Measurements from ENCODE around the gene SLC39A6. TPM values are rescaled to one million over a fixed set of nuclear protein-coding genes. Genes with fewer than 3 reads are reported as not detected.
A peak's percentile ranks its signal among the peaks of the same experiment; 100 is the strongest.
"Not testable (repeated sequence)": the region's sequence is repeated elsewhere in the genome, so short reads cannot be mapped to it uniquely, and the experiment has no call there.

Gene SLC39A6, protein sequence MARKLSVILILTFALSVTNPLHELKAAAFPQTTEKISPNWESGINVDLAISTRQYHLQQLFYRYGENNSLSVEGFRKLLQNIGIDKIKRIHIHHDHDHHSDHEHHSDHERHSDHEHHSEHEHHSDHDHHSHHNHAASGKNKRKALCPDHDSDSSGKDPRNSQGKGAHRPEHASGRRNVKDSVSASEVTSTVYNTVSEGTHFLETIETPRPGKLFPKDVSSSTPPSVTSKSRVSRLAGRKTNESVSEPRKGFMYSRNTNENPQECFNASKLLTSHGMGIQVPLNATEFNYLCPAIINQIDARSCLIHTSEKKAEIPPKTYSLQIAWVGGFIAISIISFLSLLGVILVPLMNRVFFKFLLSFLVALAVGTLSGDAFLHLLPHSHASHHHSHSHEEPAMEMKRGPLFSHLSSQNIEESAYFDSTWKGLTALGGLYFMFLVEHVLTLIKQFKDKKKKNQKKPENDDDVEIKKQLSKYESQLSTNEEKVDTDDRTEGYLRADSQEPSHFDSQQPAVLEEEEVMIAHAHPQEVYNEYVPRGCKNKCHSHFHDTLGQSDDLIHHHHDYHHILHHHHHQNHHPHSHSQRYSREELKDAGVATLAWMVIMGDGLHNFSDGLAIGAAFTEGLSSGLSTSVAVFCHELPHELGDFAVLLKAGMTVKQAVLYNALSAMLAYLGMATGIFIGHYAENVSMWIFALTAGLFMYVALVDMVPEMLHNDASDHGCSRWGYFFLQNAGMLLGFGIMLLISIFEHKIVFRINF
- total RNA-seq (2014; rRNA removed; shearing (Covaris generic)), result 57.9 and 66.1 TPM in 2 replicates

- DNase-seq (ENCODE audit: low read depth), result peak; percentile 94
Observed at GRCh38 chr18:36129300-36130038, at the start of gene SLC39A6, which contains the start of gene ELP2. TSS of gene SLC39A6 (minus strand) at chr18:36129340. CDS start at chr18:36127007, 2,333 bp downstream. TSS of gene ELP2 (plus strand) at chr18:36129899. CDS start at chr18:36129934, 35 bp downstream.

DNA sequence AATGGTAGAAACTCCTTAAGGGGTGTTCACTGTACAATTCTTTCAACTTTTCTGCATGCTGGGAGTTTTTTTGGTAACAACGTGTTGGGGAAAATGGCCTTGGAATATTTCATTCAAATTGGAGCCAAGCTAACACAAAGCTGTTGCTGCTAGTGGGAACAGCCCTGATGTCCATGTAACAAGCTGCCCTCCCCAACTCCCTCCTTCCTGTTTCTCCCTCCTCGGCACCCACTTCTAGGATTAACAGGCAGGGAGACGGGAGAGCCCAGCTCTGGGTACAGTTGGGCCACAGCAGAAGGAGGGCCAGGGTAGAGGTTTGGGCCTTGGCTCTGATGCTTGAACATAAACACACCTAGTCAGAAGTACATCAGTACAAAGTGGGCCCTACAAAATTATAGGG is 48.8 kb upstream of the SLC39A6 start:
- DNase-seq (ENCODE audit: low read depth), result no peak

DNA sequence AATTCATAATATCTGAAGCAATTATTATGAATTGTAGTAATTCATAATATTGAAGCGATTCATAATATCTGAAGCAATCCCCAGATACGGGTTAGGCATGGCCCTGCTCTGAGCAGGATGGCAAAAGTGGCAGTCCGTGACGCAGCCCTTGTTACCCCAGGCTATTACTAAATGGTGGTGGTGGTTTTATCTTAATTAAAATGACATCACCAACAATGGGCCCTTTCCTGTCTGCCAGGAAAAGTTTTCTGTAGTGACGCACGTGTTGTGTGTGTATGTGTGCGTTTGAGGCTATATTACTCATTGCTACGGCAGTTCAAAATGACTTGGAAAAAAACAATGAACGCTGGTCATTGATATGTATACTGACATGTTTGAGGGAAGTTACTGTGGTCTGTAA is 47.6 kb upstream of the SLC39A6 start:
- peak; percentile 84 for DNase-seq (ENCODE audit: low read depth)

DNA sequence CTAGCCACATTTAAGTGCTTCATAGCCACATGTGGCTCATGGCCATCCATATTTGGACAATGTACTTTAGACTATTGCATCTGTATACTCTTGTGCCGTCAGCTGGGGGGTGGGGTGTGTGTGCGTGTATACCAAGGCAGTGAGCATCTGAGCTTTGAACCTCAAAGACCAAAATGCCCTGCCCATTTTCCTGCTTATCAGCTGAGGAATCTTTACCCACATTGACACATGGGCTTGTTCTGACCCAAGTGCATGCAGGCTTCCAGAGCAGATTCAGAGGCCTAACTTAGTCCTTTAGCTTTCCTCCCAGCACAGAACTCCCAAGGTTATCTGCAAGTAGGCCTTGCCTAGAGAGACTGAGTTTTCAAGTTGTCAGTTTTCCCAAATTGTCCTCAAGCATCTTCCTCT is 47.0 kb upstream of the SLC39A6 start:
- peak; percentile 18 for DNase-seq (ENCODE audit: low read depth)

DNA sequence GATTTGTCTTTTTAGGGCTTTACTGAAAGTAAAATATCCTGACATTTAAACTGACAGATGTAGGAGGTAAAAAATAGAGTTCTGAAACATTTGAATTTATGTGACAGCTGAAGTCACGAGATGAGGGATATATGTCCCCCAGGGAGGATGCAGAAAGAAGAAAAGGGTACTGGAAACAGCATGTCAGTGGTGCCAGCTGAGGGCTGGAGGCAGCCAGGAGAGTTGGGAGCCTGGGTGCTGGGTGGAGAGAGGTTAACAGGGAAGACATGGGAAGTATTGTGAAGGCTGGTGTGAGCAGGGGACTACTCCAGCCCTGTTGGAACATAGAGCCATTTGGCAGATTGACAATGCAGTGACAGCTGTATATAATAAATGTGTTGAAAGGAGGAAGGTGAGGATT is 46.3 kb upstream of the SLC39A6 start:
- DNase-seq (ENCODE audit: low read depth), result no peak

DNA sequence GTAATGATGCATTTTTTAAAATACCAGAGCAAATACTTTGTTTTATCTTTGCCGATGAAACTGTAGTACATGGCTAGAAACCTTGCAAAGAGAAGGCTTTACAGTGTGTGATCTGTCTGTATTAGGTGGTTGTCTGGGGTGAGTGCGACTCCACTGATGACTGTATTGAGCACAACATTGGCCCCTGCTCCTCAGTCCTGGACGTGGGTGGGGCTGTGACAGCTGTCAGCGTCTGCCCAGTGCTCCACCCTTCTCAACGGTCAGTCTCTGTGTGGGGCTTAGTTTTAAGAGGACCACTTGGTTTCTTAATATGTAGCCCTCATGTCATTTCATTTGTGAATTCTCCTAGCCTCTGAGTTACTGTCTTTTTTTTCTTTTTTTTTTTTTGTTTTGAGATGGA is 40.8 kb upstream of the SLC39A6 start:
- DNase-seq (ENCODE audit: low read depth), result no peak

DNA sequence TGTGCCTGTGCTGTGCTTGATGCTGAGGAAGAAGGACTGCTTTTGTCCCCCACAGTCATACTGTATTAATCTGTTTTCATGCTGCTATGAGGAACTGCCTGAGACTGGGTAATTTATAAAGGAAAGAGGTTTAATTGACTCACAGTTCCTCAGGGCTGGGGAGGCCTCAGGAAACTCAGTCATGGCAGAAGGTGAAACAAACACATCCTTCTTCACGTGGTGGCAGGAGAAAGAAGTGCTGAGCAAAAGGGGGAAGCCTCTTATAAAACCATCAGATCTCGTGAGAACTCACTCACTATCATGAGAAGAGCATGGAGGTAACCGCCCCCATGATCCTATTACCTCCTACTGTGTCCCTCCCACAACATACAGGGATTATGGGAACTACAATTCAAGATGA is 39.2 kb upstream of the SLC39A6 start:
- not testable (repeated sequence) for DNase-seq (ENCODE audit: low read depth)

DNA sequence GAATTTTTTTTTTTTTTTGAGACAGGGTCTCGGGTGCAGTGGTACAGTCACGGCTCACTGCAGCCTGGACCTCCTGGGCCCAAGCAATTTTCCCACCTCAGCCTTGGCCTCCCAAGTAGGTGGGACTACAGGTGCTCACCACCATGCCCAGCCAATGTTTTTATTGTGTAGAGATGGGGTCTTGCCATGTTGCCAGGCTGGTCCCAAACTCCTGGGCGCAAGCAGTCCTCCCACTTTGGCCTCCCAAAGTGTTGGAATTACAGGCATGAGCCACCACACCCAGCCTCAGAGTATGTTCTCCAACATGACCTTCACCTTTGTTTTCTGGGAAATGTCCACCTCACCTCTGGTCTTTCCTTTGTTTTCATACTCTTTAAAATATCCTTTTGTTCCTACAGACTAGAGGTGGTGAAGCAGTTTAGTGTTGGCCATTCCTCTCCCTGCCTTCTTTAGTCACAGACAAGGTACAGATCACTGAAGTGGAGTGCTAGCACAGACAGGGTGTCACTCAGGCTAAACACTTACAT is 38.6 kb upstream of the SLC39A6 start:
- DNase-seq (ENCODE audit: low read depth), result no peak

DNA sequence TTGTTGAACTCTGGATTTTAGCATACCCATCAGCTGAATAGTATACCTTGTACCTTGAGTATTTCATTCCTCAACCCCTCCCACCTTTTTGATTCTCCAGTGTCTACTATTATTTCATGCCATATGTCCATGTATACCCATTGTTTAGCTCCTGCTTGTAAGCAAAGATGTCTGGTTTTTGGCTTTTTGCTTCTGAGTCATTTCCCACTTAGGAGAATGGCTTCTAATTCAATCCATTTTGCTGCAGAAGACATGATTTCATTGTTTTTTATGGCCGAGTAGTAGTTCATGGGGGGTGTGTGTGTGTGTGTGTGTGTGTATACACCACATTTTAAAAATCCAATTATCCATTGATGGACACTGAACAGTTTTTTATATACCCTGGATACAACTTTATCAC is 33.8 kb upstream of the SLC39A6 start:
- no peak for DNase-seq (ENCODE audit: low read depth)

DNA sequence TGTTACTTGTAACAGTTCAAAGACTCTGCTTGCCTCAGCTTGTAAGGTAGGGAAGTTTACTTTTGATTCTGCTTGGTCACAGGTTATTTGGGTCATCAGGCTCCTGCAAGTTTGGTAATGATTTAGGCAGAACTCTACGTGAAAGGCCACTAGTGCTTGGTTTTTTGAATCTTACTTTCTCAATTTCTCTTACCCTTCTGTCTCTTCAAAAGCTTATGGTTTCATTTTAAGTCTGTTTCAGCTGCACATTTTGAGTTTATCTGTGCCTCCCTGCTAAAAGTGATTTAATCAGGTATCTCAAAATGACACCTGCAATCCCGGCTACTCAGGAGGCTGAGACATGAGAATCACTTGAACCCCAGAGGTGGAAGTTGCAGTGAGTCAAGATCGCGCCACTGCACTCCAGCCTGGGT is 31.8 kb upstream of the SLC39A6 start:
- no peak for DNase-seq (ENCODE audit: low read depth)

- no peak for DNase-seq (ENCODE audit: low read depth)
Observed at GRCh38 chr18:36158266-36158867, 29.2 kb upstream of the SLC39A6 start.

DNA sequence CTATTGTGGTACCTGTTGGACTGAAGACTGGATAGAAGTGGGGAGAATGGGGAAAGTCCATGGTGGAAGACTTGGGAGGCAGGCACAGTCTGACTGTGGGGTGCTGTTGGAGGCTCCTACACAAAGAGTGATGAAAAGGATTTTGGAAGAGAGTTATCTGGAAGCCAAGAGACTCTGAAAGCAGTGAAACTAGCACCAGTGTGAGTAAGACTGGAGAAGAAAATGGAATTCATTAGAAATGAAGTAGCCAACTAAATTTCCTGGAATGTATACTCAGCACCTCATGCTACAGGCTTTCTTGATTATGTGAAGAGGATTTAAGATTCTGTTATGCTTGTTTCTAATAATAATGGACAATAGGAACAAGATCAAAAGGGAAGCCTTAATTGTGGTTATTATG is 28.3 kb upstream of the SLC39A6 start:
- DNase-seq (ENCODE audit: low read depth), result no peak

GRCh38 chr18:36155851-36156757 is 27.0 kb upstream of the SLC39A6 start:
- DNase-seq (ENCODE audit: low read depth), result no peak

DNA sequence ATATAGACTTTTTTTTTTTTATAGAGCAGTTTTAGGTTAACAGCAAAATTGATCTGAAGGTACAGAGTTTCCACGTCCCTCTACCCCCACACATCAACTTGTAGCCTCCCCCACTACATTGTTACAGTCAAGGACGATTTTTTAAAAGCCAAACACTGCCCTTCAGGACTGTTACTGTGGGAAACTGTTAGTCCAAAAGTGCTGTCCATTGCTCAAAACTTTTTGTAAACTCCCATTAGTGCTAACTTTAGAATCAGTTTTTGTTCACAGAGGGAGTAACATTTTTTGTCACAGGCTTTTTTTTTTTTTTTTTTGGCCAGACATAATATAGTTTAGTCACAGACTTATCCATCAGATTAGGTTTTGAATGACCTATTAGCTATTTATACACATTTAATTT is 24.6 kb upstream of the SLC39A6 start:
- no peak for DNase-seq (ENCODE audit: low read depth)

DNA sequence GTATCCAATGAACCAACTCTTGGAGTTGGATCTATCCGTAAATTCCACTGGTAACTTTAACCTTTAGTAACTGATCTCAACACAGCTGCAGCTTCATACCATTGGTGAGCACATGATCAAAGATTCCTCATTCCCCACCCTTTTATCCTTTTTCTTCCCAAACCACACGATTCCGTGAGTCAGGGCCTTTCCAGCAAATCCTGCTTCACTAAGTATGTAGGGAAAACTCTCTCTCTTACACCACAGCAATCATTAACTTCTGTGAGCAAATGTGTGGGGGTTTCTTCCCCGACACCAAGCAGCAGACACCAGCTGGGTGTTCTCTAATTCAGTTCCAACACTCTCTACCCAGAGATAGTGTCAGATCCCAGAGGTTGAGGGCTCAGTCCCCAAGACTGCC is 24.1 kb upstream of the SLC39A6 start:
- DNase-seq (ENCODE audit: low read depth), result no peak

GRCh38 chr18:36152781-36153180 is 23.6 kb upstream of the SLC39A6 start:
- no peak for DNase-seq (ENCODE audit: low read depth)

DNA sequence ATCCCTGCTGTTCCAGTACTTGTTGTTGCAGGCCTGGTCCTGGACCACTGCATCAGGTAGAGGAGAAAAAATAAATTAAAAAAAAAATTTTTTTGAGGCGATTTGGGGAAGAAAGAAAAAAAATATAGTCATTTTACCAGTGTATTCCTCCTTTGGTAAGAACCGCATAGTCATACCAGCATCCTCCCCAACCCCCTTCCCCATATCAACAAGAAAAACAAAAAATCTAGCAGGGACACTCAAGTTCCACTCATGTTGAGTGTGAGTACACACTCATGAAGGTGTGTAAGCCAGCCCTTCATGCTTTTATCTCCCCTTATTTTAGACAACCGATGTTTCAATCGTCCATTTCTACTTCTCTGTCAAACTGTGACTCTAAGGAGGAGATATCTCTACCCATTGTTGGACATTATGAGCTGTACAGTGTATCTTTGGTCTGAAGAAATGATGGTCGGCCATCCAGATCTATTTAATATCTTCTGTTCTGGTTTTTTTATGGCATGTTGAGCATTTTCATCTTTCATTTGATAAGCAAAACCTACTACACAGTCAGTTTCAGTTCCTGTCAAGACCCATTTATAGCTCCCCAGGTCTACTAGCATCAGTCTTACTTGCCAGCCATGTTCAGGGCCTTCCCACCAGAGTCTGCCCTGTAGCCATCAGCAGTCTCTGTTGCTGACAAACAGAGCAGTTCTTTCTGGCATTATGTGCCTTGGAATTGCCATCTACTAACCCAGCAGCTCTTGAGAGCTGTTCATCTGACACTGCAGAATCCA is 20.6 kb upstream of the SLC39A6 start:
- no peak for DNase-seq (ENCODE audit: low read depth)

- no peak for DNase-seq (ENCODE audit: low read depth)
Observed at GRCh38 chr18:36143391-36143790, 14.3 kb upstream of the SLC39A6 start.

- DNase-seq (ENCODE audit: low read depth), result no peak
Observed at GRCh38 chr18:36142751-36143150, 13.6 kb upstream of the SLC39A6 start.

GRCh38 chr18:36141576-36141975 is 12.4 kb upstream of the SLC39A6 start:
- DNase-seq (ENCODE audit: low read depth), result no peak

Data from Daoy (cell line).